Smooth muscle cell (in vitro differentiated cells): ENCODE data around the gene TBX5. TPM values are rescaled to one million over a fixed set of nuclear protein-coding genes. Genes with fewer than 3 reads are reported as not detected.
A peak's percentile ranks its signal among the peaks of the same experiment; 100 is the strongest.

Experiments
- DNase-seq: peaks from one replicate; lab custom pipeline; 2025; ENCODE audit not compliant: unreplicated experiment; lab: John Stamatoyannopoulos, UW
- H2AFZ ChIP-seq: fragments of 200-600 bp; sonication (generic); 2 replicates; pipeline ENCODE4 v1.6.0; 2016; ENCODE audit warnings: antibody characterized with exemption, low read depth, mild to moderate bottlenecking
- H3F3A ChIP-seq: fragments of 200-600 bp; sonication (generic); 2 replicates; pipeline ENCODE4 v1.6.0; 2017; ENCODE audit warnings: antibody characterized with exemption, low read depth
- H3K27ac ChIP-seq: fragments of 200-600 bp; sonication (generic); 2 replicates; pipeline ENCODE4 v1.5.1; 2016; ENCODE audit warnings: low read depth, mild to moderate bottlenecking
- H3K27me3 ChIP-seq: fragments of 200-600 bp; sonication (generic); 2 replicates; pipeline ENCODE4 v1.6.1; 2016; ENCODE audit warnings: low read depth, mild to moderate bottlenecking
- H3K36me3 ChIP-seq: fragments of 200-600 bp; sonication (generic); 2 replicates; pipeline ENCODE4 v1.5.1; 2016; ENCODE audit warnings: low read depth
- H3K4me1 ChIP-seq: fragments of 200-600 bp; sonication (generic); 2 replicates; pipeline ENCODE4 v1.5.1; 2016; ENCODE audit warnings: low read depth
- H3K4me2 ChIP-seq: fragments of 200-600 bp; sonication (generic); 2 replicates; pipeline ENCODE4 v1.6.0; 2016; ENCODE audit warnings: mild to moderate bottlenecking
- H3K4me3 ChIP-seq: fragments of 200-600 bp; sonication (generic); 2 replicates; pipeline ENCODE4 v1.5.1; 2016; ENCODE audit warnings: mild to moderate bottlenecking
- H3K79me2 ChIP-seq: fragments of 200-600 bp; sonication (generic); 2 replicates; pipeline ENCODE4 v1.6.0; 2016; ENCODE audit warnings: low read depth, mild to moderate bottlenecking
- H3K9ac ChIP-seq: fragments of 200-600 bp; sonication (generic); 2 replicates; pipeline ENCODE4 v1.6.0; 2016; ENCODE audit warnings: low read depth
- H3K9me3 ChIP-seq: fragments of 200-600 bp; sonication (generic); replicated peaks from 2 replicates; pipeline ENCODE4 v1.5.1; 2016; ENCODE audit warnings: low read depth
- H4K20me1 ChIP-seq: fragments of 200-600 bp; sonication (generic); 2 replicates; pipeline ENCODE4 v1.6.0; 2016; ENCODE audit warnings: low read depth
- WGBS: methylation state at CpG from one replicate; pipeline ENCODE4 v1.1.7; 2016; ENCODE audit warnings: low lambda C conversion rate; 5-methylcytosine and 5-hydroxymethylcytosine counted together
- polyA plus RNA-seq: library from polyadenylated mRNA; unstranded; fragments of >200 nt; fragmentation: Nextera tagmentation; extraction: Ambion mirVana; gene quantifications from 2 replicates; pipeline ENCODE4 v1.2.1, GENCODE V29; 2016
- total RNA-seq: library from RNA; depleted of rRNA; stranded (reverse); fragments of >200 nt; gene quantifications from 2 replicates; pipeline ENCODE4 v1.2.3, GENCODE V29; 2014
- TF ChIP-seq, protein P1 (sequence below): fragments of 200-600 bp; sonication (generic); IDR thresholded peaks from 2 replicates; pipeline ENCODE4 v1.5.1; 2017; ENCODE audit warnings: borderline replicate concordance, mild to moderate bottlenecking, antibody characterized with exemption; ENCODE audit not compliant: insufficient read depth, poor library complexity, severe bottlenecking

TBX5 gene
- total and polyA plus RNA-seq, 2 experiments from 2014 or later: not detected

DNA sequence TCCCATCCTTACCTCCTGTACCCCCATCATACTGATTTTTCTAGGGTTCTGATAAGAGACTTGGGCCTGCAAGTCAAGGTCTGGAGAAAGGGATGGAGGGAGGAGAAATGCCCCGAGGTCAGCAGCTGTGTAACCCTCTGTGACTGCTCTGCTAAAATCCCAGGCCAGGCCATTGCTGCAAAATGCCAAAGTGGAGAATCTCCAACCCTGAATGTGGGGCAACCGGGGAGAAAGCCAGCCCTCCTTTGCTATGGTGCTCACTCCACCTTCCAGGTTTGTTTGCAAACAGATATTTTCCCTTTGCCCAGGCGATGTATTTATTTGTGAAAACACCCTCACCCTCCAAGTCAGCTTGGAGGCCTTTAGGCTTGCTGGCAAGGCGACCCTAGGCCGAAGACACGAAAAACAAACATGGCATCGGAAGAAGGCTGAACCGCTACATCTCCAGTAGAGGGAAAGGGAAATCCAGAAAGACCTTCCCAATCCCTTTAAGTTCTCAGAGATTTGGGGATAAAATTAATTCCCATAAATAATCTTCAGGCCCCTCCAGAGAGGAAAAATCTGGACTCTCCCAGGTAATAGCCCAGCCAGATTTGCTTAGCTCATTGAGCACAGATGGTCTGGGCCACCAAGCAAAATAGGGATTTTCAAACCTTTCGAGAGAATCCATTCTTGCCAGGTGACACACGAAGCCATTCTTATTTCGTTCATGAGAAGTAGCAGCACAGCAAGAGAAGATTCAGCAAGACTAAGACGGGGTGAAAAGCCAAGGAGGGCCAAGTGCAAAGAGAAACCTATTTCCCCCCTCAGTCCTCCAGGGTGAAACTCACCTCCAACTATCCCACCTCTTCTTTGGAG is 1.3 kb upstream of the TBX5 start:
- Histone ChIP-seq H3K27ac (no peak overlapping the region), H4K20me1 (no peaks in the 10 kb centered on the region)

DNA sequence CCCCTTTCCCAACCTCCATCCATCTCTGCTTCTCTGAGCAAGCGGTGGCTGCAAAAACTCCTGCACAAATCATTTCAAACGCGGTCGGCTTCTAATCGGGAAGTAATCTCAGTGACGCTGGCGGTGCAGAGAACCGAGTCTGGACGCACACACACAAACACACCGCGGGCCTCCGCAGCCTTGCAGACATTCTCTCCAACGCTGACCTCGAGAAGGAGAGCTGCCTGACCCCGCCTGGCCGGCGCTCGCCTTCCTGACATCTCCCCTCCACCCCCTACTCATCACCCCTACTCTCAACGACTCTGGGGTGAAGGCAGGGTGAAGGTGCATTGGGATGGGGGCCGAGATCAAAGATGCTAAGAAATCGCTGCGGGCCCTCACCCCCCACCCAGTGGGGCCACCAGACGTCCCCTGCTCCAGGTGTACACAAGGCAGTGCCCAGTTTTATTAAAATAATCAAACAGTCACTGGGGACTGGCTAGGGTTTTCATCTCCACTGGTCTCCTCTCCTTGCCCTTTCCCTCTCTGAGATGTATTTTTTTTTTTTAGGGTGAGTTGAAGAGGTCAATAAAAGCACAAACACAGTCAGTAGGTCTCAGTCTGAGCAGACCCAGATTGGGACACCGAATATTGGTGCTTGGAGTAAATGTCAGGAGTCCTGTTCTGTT is 506 bp upstream of the TBX5 start:
- Histone ChIP-seq H3K4me1 (peaks cover 17% of the 10 kb centered on the region), H3K27me3 (peaks cover 100% of the 10 kb centered on the region), H3K4me2 (no peak overlapping the region), H2AFZ (no peak overlapping the region), H3K4me3 (peak overlapping the region; percentile 46), H3K9me3 (no peaks in the 10 kb centered on the region), H3K27ac (no peak overlapping the region), H3F3A (no peaks in the 10 kb centered on the region), H4K20me1 (no peaks in the 10 kb centered on the region), H3K9ac (no peak overlapping the region), H3K79me2 (no peaks in the 10 kb centered on the region), H3K36me3 (no peaks in the 10 kb centered on the region)
- DNase-seq: no peak
- TF ChIP-seq, protein P1, sequence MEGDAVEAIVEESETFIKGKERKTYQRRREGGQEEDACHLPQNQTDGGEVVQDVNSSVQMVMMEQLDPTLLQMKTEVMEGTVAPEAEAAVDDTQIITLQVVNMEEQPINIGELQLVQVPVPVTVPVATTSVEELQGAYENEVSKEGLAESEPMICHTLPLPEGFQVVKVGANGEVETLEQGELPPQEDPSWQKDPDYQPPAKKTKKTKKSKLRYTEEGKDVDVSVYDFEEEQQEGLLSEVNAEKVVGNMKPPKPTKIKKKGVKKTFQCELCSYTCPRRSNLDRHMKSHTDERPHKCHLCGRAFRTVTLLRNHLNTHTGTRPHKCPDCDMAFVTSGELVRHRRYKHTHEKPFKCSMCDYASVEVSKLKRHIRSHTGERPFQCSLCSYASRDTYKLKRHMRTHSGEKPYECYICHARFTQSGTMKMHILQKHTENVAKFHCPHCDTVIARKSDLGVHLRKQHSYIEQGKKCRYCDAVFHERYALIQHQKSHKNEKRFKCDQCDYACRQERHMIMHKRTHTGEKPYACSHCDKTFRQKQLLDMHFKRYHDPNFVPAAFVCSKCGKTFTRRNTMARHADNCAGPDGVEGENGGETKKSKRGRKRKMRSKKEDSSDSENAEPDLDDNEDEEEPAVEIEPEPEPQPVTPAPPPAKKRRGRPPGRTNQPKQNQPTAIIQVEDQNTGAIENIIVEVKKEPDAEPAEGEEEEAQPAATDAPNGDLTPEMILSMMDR: no peak
- 9% methylated on average over 24 of the region's 24 CpGs for WGBS

More for the DNA sequence above, 1.3 kb upstream of the TBX5 start:
- H3K4me1 ChIP-seq: peaks cover 17% of the 10 kb centered on the region
- H3K9ac ChIP-seq: no peak overlapping the region
- no peaks in the 10 kb centered on the region for H3K79me2 ChIP-seq
- H3K36me3 ChIP-seq: no peaks in the 10 kb centered on the region
- no peak overlapping the region for H2AFZ ChIP-seq
- 38% methylated on average over 12 of the region's 12 CpGs for WGBS
- no peaks in the 10 kb centered on the region for H3K9me3 ChIP-seq
- no peak overlapping the region for H3K4me2 ChIP-seq
- TF ChIP-seq, protein P1: no peak
- DNase-seq: no peak
- peaks cover 100% of the 10 kb centered on the region for H3K27me3 ChIP-seq
- peak overlapping the region; percentile 46 for H3K4me3 ChIP-seq
- no peaks in the 10 kb centered on the region for H3F3A ChIP-seq

DNA sequence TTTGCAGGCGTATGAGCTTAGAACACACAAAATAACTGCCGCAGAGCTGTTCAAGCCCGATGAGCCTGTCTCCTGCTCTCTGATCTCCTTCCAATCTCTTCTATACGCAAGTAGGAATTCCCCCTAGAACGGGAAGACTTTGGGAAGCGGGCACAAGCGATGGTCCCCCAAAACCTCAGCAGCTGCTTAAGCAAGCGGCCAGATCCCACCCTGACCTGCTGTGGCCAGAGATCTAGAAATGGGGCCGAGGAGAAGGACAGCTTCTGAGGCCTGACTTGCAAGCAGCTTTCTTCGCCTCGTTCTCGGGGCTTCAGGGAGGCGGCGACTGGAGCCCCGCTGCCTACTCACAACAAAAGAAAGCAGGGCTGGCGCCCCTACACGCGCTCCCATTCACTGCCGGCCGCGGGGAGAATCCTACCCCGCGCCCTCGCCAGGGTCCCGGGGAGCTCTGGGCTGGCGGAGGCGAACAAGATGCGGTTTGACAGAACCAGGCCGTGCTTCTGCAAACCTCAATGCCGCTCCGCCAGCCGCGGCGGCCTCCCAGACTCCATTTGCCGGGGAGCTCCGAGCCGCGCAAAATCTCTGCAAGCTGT is 922 bp downstream of the TBX5 start:
- Histone ChIP-seq H3K4me3 (peak overlapping the region; percentile 46), H3K4me2 (peak overlapping the region; percentile 79), H3K36me3 (no peaks in the 10 kb centered on the region), H3K27me3 (peaks cover 100% of the 10 kb centered on the region), H3F3A (no peaks in the 10 kb centered on the region), H3K9ac (no peak overlapping the region), H3K27ac (no peak overlapping the region), H3K4me1 (peaks cover 17% of the 10 kb centered on the region), H4K20me1 (no peaks in the 10 kb centered on the region), H3K9me3 (no peaks in the 10 kb centered on the region), H3K79me2 (no peaks in the 10 kb centered on the region), H2AFZ (peak overlapping the region; percentile 49)
- TF ChIP-seq, protein P1: no peak
- no peak for DNase-seq
- WGBS: 3% methylated on average over 37 of the region's 38 CpGs
